BE2C (cell line): ENCODE results near the gene TMEM144.

Experiments used
- DNase-seq: peaks from one replicate; pipeline ENCODE4 v3.0.0-alpha.2; 2020
- H3K27me3 ChIP-seq: fragments of 250-450 bp; sonication (Bioruptor Pico); 2 replicates; pipeline ENCODE4 v1.5.1; 2020; ENCODE audit warnings: mild to moderate bottlenecking
- H3K36me3 ChIP-seq: fragments of 250-450 bp; sonication (Bioruptor Pico); 2 replicates; pipeline ENCODE4 v1.5.1; 2020; ENCODE audit warnings: mild to moderate bottlenecking
- H3K4me1 ChIP-seq: fragments of 250-450 bp; sonication (Bioruptor Pico); 2 replicates; pipeline ENCODE4 v1.5.1; 2020
- H3K4me3 ChIP-seq: 2 replicates; pipeline ENCODE4 v1.5.1; 2011; ENCODE audit warnings: low read depth, low read length
- H3K9me3 ChIP-seq: fragments of 250-450 bp; sonication (Bioruptor Pico); 2 replicates; pipeline ENCODE4 v1.5.1; 2020
- TF ChIP-seq, protein P1 (sequence below): IDR thresholded peaks from 2 replicates; pipeline ENCODE4 v1.5.1; 2012; ENCODE audit warnings: mild to moderate bottlenecking, low read depth, low read length

Gene TMEM144

DNA sequence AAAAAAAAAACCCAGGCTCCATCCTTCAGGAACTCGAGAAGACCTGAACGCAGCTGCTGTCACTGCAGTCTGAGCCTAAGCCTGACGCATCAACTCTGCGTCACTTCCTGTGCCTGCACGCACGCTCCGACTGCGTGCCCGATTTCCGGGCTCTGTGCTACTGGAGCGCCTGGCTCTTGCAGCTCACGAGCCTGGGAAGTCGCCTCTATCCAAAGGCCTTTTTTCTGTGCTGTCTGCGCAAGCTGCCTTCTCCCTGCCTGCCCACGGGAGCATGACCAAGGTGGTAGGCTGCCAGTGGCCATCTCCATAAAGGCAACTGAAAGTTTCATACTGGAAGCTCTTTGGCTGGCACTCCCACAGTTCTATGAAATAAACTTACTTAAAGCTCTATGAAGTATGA is 27.6 kb upstream of the TMEM144 start:
- Histone ChIP-seq H3K36me3 (no peaks in the 10 kb centered on the region), H3K4me1 (no peaks in the 10 kb centered on the region), H3K9me3 (no peaks in the 10 kb centered on the region), H3K27me3 (peaks cover 3% of the 10 kb centered on the region; the same call in 1 of the 2 replicates), H3K4me3 (peak overlapping the region; percentile 53)
- DNase-seq, result peak; percentile 83
- TF ChIP-seq, protein P1, sequence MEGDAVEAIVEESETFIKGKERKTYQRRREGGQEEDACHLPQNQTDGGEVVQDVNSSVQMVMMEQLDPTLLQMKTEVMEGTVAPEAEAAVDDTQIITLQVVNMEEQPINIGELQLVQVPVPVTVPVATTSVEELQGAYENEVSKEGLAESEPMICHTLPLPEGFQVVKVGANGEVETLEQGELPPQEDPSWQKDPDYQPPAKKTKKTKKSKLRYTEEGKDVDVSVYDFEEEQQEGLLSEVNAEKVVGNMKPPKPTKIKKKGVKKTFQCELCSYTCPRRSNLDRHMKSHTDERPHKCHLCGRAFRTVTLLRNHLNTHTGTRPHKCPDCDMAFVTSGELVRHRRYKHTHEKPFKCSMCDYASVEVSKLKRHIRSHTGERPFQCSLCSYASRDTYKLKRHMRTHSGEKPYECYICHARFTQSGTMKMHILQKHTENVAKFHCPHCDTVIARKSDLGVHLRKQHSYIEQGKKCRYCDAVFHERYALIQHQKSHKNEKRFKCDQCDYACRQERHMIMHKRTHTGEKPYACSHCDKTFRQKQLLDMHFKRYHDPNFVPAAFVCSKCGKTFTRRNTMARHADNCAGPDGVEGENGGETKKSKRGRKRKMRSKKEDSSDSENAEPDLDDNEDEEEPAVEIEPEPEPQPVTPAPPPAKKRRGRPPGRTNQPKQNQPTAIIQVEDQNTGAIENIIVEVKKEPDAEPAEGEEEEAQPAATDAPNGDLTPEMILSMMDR, result no peak

DNA sequence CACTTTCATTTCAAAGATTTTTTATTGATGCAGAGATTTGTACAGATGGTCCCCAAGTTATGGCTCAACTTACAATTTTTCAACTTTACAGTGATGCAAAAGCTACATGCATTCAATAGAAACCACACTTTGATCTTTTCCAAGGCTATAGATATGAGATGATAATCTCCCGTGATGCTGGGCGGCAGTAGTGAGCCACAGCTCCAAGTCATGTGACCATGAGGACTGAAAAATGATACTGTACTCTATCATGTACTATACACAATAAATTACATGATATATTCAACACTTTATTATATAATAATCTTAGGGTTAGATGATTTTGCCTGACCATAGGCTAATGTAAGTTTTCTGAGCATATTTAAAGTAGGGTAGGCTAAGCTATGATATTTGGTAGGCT is 23.5 kb upstream of the TMEM144 start:
- Histone ChIP-seq H3K36me3 (no peaks in the 10 kb centered on the region), H3K4me1 (no peaks in the 10 kb centered on the region), H3K4me3 (no peak overlapping the region), H3K27me3 (no peaks in the 10 kb centered on the region), H3K9me3 (no peaks in the 10 kb centered on the region)
- TF ChIP-seq, protein P1, result no peak
- no peak for DNase-seq

DNA sequence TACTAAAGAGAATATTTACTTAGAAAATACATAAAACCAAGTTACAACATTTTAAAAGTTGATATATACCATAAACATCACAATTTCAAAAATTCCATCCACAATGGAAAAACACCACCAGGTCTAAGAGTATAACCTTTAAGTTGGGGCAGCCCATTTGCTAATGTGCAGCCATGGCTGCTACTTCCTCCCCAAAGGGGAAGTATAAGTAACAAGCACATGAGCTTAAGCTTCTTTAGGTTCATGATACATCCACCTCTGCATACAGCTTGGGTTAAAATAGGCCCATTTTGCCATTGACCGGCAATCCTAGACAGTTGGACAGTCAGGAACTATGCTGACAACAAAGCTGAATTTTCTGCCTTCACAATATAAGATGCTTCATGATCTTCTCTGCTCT is 20.9 kb upstream of the TMEM144 start:
- Histone ChIP-seq H3K4me1 (no peaks in the 10 kb centered on the region), H3K9me3 (no peaks in the 10 kb centered on the region), H3K4me3 (no peak overlapping the region), H3K27me3 (peaks cover under 1% of the 10 kb centered on the region; the same call in 1 of the 2 replicates), H3K36me3 (no peaks in the 10 kb centered on the region)
- no peak for DNase-seq
- TF ChIP-seq, protein P1, result no peak

DNA sequence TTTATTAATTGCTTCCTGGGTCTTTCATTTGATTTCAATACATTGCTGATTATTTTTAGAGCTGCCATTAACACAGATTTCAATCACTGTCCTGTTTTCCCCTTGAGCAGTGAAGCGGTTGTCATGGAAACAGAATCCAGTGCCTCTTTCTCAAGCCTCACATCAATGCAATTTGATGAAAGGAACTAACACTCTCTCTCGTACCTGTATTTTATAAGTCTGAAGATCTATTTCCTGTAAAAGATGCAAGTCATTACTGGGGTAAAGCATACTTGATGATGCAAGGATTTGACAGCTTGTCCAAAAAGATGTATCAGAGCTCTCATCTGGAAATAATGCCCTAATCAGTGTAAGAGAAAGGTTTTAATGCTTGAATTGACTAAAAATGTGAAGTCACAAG is 19.6 kb upstream of the TMEM144 start:
- H3K27me3 ChIP-seq, result peaks cover 3% of the 10 kb centered on the region; the same call in 1 of the 2 replicates
- no peaks in the 10 kb centered on the region for H3K4me1 ChIP-seq
- no peaks in the 10 kb centered on the region for H3K9me3 ChIP-seq
- DNase-seq, result no peak
- TF ChIP-seq, protein P1, result no peak
- no peak overlapping the region for H3K4me3 ChIP-seq
- H3K36me3 ChIP-seq, result no peaks in the 10 kb centered on the region

DNA sequence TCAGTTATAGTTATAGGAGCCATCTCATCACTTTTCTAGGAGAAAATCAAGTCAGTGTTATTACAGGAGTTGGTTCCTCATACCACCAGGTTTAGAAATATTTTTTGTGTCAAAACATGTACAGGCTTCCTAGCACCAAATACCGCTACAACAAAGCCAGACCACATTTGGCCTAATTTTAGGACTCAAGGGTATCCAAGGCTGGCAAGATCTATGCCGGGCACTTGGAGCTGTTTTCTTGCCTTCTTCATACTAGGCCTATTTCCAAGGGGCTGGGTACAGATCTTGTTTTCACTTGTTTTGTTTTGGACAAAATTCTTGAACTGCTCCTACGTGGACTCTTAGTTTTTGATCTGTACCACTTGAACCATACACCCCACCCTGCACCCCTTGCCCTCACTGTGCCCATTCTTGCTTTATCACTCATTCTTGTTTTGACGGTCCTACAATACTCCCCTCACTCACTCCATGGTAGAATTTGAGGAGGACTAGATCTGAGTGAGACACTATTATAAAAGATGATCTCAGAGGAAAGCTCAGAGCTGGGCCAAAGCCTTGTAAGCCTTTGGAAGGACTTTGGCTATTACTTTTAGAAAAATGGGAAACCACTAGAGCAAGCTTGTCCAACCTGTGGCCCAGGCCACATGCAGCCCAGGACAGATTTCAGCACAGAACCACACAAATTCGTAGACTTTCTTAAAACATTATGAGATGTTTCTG is 17.7 kb upstream of the TMEM144 start:
- peaks cover 10% of the 10 kb centered on the region; the same call in 1 of the 2 replicates for H3K27me3 ChIP-seq
- H3K4me3 ChIP-seq, result no peak overlapping the region
- H3K36me3 ChIP-seq, result no peaks in the 10 kb centered on the region
- TF ChIP-seq, protein P1, result no peak
- DNase-seq, result no peak
- no peaks in the 10 kb centered on the region for H3K9me3 ChIP-seq
- no peaks in the 10 kb centered on the region for H3K4me1 ChIP-seq

DNA sequence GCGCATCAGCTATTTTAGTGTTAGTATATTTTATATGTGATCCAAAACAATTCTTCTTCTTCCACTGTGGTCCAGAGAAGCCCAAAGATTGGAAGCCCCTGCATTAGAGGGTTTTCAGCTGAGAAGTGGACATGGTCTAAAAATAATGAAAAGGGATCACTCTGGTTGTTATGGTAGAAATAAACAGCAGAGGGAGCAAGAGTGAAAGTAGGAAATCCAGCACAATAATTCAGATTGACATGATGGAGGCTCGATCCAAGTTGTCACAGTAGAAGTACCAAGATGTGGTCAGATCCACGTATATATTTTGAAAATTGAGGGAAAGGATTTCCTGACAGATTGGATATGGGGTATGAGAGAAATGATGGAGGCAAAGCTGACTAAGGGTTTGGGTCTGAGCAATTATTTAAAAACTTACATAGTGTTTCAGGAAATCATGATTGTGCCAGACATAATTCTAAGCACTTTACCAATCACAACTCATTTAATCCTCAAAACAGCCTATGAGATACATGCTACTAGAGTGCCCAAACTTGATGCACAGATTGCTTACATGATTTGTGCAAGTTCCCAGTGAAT is 17.0 kb upstream of the TMEM144 start:
- Histone ChIP-seq H3K9me3 (no peaks in the 10 kb centered on the region), H3K27me3 (peaks cover 10% of the 10 kb centered on the region; the same call in 1 of the 2 replicates), H3K4me1 (no peaks in the 10 kb centered on the region), H3K36me3 (no peaks in the 10 kb centered on the region), H3K4me3 (no peak overlapping the region)
- TF ChIP-seq, protein P1, result peak; percentile 56
- no peak for DNase-seq
